Caco-2 (cell line): ENCODE data around the gene CAMK1D. TPM values are rescaled to one million over a fixed set of nuclear protein-coding genes. Genes with fewer than 3 reads are reported as not detected.

Experiments used
- BruUV-seq: library from RNA; stranded (reverse); fragments of 400-500 nt; replicated peaks from 2 replicates; lab custom pipeline; 2021; lab: Mats Ljungman, UMichigan
- CTCF ChIA-PET: fragments of 300-600 bp; sonication (Branson Sonifier 250); formaldehyde crosslinking; loops from one replicate; lab custom pipeline; 2022; ENCODE audit warnings: antibody characterized with exemption; lab: Charles Lee
- POLR2A ChIA-PET: fragments of 300-600 bp; sonication (Branson Sonifier 250); formaldehyde crosslinking; loops from one replicate; lab custom pipeline; 2022; ENCODE audit warnings: antibody characterized with exemption; lab: Charles Lee
- DNase-seq, 2 experiments: peaks; one replicate each; pipeline versions ENCODE4 v3.0.0 to v3.0.0-alpha.2; 2020 to 2022
- H3K27me3 ChIP-seq: replicated peaks from 2 replicates; pipeline ENCODE4 v1.6.0; 2011; ENCODE audit warnings: low read length; ENCODE audit not compliant: control insufficient read depth, insufficient read depth
- H3K36me3 ChIP-seq: 2 replicates; pipeline ENCODE4 v1.5.1; 2011; ENCODE audit warnings: low read length; ENCODE audit not compliant: control insufficient read depth, insufficient read depth
- H3K4me1 ChIP-seq: fragments of 250-450 bp; sonication (Bioruptor Pico); 2 replicates; pipeline ENCODE4 v1.5.1; 2020; ENCODE audit warnings: mild to moderate bottlenecking
- H3K4me3 ChIP-seq: 2 replicates; pipeline ENCODE4 v1.5.1; 2011; ENCODE audit warnings: low read depth, mild to moderate bottlenecking, control low read depth, low read length
- H3K9me3 ChIP-seq: fragments of 250-450 bp; sonication (Bioruptor Pico); 2 replicates; pipeline ENCODE4 v1.5.1; 2020; ENCODE audit warnings: mild to moderate bottlenecking, moderate library complexity
- H3K27ac Mint-ChIP-seq: one replicate; pipeline ENCODE4 v1.8.0; 2022; ENCODE audit warnings: mixed read lengths; ENCODE audit not compliant: unreplicated experiment
- H3K27me3 Mint-ChIP-seq: one replicate; pipeline ENCODE4 v1.8.0; 2022; ENCODE audit warnings: mixed read lengths; ENCODE audit not compliant: insufficient read depth, unreplicated experiment
- H3K36me3 Mint-ChIP-seq: one replicate; pipeline ENCODE4 v1.8.0; 2022; ENCODE audit warnings: mild to moderate bottlenecking, mixed read lengths; ENCODE audit not compliant: insufficient read depth, unreplicated experiment
- H3K4me1 Mint-ChIP-seq: one replicate; pipeline ENCODE4 v1.8.0; 2022; ENCODE audit warnings: low read depth, mixed read lengths; ENCODE audit not compliant: unreplicated experiment
- H3K4me3 Mint-ChIP-seq: one replicate; pipeline ENCODE4 v1.8.0; 2022; ENCODE audit warnings: mild to moderate bottlenecking, moderate library complexity, mixed read lengths; ENCODE audit not compliant: unreplicated experiment
- H3K9me3 Mint-ChIP-seq: one replicate; pipeline ENCODE4 v1.8.0; 2022; ENCODE audit warnings: mixed read lengths; ENCODE audit not compliant: unreplicated experiment
- CTCF ChIP-seq, 2 experiments: fragments of 200-600 bp in 1 of 2; IDR thresholded peaks; 1 replicate in 1 of 2; 2 replicates in 1 of 2; pipeline versions ENCODE4 v1.5.1 to v1.8.0; 2011 to 2022; ENCODE audit warnings: antibody characterized with exemption in 1 of 2, control low read depth in 1 of 2, inconsistent platforms in 1 of 2, low read depth in 1 of 2, low read length in 1 of 2, mild to moderate bottlenecking in 1 of 2, moderate library complexity in 1 of 2; ENCODE audit not compliant: insufficient read depth in 1 of 2, severe bottlenecking in 1 of 2, unreplicated experiment in 1 of 2
- intact Hi-C: fragments of 100-400 bp; cut with micrococcal nuclease; formaldehyde crosslinking; loops from one replicate; pipeline ENCODE4 v1.10.0; 2022; ENCODE audit not compliant: unreplicated experiment
- total RNA-seq: library from RNA; stranded (reverse); gene quantifications from 2 replicates; pipeline ENCODE4 v1.2.3, GENCODE V29; 2022

CAMK1D gene
- total RNA-seq, 1 experiment from 2014 or later, result 10.9 TPM

GRCh38 chr10:12847361-12847975 lies 498.1 kb downstream of the CAMK1D start:
- Histone ChIP-seq H3K27me3 (no peaks in the 10 kb centered on the region), H3K36me3 (no peaks in the 10 kb centered on the region), H3K4me1 (peaks cover 12% of the 10 kb centered on the region), H3K4me3 (no peak overlapping the region), H3K9me3 (no peaks in the 10 kb centered on the region)
- DNase-seq, result peak in 1 of 2 experiments; percentile 52
- no peaks in the 10 kb centered on the region for H3K36me3 Mint-ChIP-seq
- H3K4me1 Mint-ChIP-seq, result peaks cover 9% of the 10 kb centered on the region
- BruUV-seq, result no TSS peak
- no peak overlapping the region for H3K4me3 Mint-ChIP-seq
- intact Hi-C loops, result loop anchor here (1.0 kb wide), 1 partner anchor 129 kb away; no protein-coding TSS in a partner anchor
- CTCF ChIA-PET, result interaction anchor here (0.6 to 0.8 kb wide), 2 partner anchors 65 to 707 kb away, joined by 3 to 4 read pairs; no protein-coding TSS in a partner anchor
- H3K27me3 Mint-ChIP-seq, result no peaks in the 10 kb centered on the region
- H3K9me3 Mint-ChIP-seq, result no peaks in the 10 kb centered on the region
- POLR2A ChIA-PET, result no interaction called here
- no peak overlapping the region for H3K27ac Mint-ChIP-seq
- TF ChIP-seq CTCF (IDR thresholded peaks at IDR 0.05; ENCODE audit: insufficient read depth in 1 of 2, low read depth in 1 of 2, low read length in 1 of 2, severe bottlenecking in 1 of 2, unreplicated experiment in 1 of 2), result peak; percentile 23 to 56

DNA sequence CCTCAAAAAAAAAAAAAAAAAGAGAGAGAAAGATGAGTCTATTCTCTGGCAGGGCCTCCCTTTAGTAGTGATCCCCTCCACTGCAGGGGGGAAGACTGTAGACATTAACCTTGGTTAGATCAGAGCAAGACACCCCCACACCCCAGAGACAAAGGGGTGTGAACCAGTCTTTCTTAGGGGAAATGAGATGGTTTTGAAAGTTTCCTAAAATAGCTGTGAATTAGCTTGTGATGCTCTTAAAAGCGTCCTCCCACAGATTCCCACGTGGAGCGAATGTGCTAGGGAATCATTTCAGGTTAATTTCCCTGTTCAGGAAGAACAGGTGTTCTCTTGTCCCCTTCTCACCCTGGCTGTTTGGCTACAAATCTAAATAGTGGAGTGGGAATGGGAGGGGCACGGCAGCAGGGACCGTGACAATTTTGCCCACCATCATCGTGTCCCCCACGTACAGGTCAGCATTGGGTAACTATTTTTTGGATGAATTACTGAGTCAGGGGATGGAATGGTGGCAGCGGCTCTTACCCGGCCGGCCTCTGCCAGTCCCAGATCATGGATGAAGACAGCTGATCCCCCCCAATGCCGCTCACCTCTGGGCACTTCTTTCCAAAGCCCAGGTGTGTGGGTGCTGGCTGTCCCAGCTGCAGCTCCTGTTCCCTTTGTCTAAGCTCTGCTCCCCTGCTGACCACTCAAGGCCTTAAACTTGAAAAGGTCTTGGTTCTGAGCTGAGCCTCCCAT lies 499.3 kb downstream of the CAMK1D start:
- Mint-ChIP-seq H3K27ac (no peak overlapping the region), H3K36me3 (no peaks in the 10 kb centered on the region)
- CTCF ChIA-PET, result no interaction called here

More for the DNA sequence above, 499.3 kb downstream of the CAMK1D start:
- H3K4me3 ChIP-seq, result no peak overlapping the region
- peaks cover 12% of the 10 kb centered on the region for H3K4me1 ChIP-seq
- TF ChIP-seq CTCF (IDR thresholded peaks at IDR 0.05; ENCODE audit: insufficient read depth in 1 of 2, low read depth in 1 of 2, low read length in 1 of 2, severe bottlenecking in 1 of 2, unreplicated experiment in 1 of 2), result no peak
- POLR2A ChIA-PET, result no interaction called here
- peaks cover 9% of the 10 kb centered on the region for H3K4me1 Mint-ChIP-seq
- intact Hi-C loops, result no loop called here
- no peaks in the 10 kb centered on the region for H3K36me3 ChIP-seq
- H3K27me3 Mint-ChIP-seq, result no peaks in the 10 kb centered on the region
- no peak for DNase-seq
- no peak overlapping the region for H3K4me3 Mint-ChIP-seq
- no TSS peak for BruUV-seq
- H3K9me3 ChIP-seq, result no peaks in the 10 kb centered on the region
- H3K27me3 ChIP-seq, result no peaks in the 10 kb centered on the region
- H3K9me3 Mint-ChIP-seq, result no peaks in the 10 kb centered on the region
